Esophagus squamous epithelium (tissue), 4 donors: ENCODE measurements around the gene ANK3.

Source experiments
- POLR2A ChIP-seq, 4 donors: fragments of 450-650 bp; IDR thresholded peaks; one replicate each; pipeline ENCODE4 v1.6.1; 2017; ENCODE audit warnings: antibody characterized with exemption in 4 of 4, mild to moderate bottlenecking in 4 of 4, moderate library complexity in 3 of 4
- TF ChIP-seq, protein P1 (sequence below), 6 experiments: fragments of 450-650 bp in 4 of 6; fragments of 200-600 bp in 2 of 6; sonication (generic) in 2 of 6; IDR thresholded peaks; one replicate each; pipeline ENCODE4 v1.5.1; 2016 to 2019; ENCODE audit warnings: antibody characterized with exemption in 6 of 6, mild to moderate bottlenecking in 4 of 6, moderate library complexity in 4 of 6

GRCh38 chr10:60286559-60286958 is 103.1 kb downstream of the ANK3 start:
- TF ChIP-seq, protein P1, sequence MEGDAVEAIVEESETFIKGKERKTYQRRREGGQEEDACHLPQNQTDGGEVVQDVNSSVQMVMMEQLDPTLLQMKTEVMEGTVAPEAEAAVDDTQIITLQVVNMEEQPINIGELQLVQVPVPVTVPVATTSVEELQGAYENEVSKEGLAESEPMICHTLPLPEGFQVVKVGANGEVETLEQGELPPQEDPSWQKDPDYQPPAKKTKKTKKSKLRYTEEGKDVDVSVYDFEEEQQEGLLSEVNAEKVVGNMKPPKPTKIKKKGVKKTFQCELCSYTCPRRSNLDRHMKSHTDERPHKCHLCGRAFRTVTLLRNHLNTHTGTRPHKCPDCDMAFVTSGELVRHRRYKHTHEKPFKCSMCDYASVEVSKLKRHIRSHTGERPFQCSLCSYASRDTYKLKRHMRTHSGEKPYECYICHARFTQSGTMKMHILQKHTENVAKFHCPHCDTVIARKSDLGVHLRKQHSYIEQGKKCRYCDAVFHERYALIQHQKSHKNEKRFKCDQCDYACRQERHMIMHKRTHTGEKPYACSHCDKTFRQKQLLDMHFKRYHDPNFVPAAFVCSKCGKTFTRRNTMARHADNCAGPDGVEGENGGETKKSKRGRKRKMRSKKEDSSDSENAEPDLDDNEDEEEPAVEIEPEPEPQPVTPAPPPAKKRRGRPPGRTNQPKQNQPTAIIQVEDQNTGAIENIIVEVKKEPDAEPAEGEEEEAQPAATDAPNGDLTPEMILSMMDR (IDR thresholded peaks at IDR 0.05) = no peak
- TF ChIP-seq POLR2A (IDR thresholded peaks at IDR 0.05) = no peak
